NCI-H2029 treated with DMSO at 0.1 percent for 48 hours (cell line): ENCODE measurements around the gene TP53RK.
"Not testable (repeated sequence)": the region's sequence is repeated elsewhere in the genome, so short reads cannot be mapped to it uniquely, and the experiment has no call there.

Source experiments
- DNase-seq: peaks from one replicate; lab custom pipeline; 2025; lab: John Stamatoyannopoulos, UW

Gene TP53RK

GRCh38 chr20:46683011-46683667 lies 6.1 kb downstream of the TP53RK start:
- DNase-seq, result no peak

DNA sequence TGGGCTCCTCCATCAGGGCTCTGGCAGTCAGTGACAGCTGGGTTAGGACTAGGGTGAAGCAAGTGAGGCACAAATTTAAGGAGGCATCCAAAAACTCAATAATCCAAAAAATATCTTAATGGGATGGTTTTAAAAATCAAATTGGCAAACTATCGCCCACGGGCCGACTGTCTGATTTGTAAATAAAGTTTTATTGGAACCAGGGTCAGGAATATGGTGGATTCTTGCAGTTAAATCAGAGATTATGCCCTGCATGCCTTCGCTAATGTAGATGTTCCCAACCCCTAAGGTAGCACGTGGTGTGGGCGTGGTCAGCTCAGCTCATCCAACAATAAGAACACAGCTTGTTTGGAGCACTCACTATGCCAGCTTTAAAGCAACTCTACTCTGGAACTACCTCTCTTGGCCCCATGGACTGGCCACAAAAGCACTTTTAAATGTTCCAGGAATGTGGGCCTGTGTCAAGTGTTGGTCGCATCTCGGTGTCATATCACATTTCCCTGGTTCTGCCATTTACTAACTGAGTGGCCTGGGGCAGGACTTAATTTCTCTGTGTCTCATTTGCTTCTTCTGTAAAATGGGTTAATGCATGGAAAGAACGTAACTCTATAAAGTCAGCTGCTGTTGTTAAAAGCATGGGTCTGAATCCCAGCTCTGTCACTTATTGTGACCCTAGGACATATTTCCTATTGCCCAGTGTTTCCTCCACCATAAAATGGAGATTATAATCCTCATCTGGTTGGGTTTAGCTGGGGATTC lies 7.0 kb downstream of the TP53RK start:
- DNase-seq, result no peak

DNA sequence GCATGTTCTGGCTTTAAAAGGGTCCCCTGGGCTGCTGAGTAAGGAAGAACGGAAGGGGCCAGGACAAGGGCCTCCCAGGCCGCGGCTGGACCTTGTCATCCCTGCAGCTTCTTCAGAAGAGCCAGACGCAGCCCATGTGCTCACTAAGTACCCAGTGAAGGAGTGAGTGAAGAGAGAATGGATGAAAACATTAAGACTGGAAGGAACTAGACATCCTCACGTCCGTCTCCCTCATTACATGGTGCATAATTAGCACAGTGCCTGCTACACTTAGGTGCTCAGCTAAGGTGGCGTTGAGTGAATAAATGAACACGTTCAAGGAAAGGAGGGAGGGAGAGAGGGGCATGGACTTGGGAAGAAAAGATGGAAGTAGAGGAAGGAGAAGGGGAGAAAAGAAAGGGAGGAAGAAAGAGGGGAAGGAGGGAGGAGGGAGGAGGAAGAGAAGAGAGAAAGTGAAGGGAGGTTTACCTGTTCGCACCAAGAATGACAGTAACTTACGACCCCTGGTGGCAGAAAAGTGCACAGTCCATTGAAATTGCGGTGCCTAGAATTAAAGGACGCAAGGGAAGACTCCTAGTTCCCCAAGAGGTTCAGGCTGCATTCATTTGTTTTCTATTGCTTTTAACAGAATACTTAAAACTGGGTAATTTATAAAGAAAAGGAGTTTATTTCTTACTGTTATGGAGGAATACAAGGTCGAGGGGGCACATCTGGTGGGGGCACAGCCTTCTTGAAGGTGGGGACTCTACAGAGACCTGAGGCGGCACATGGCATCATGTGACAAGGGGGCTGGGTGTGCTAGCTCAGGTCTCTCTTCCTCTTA lies 8.0 kb downstream of the TP53RK start:
- peak; percentile 66 for DNase-seq

DNA sequence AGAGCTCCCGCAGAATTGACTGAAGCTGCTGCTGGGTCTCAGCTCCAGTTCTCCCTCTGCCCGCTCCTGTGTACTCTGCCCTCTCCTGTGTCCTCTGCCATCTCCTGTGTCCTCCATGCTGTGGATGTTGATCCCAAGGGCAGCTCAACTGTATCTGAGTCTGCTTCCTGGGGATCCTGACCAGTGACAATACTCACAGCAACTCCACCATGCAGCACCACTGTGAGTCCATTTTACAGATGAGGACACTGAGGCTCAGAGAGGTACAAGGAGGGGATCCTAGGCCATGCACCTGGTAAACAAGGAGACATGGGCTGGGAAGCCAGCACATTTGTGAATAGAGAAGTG lies 8.6 kb downstream of the TP53RK start:
- DNase-seq, result no peak

GRCh38 chr20:46678516-46678915 lies 10.7 kb downstream of the TP53RK start:
- no peak for DNase-seq

- no peak for DNase-seq
Measured at GRCh38 chr20:46677608-46678007, 11.6 kb downstream of the TP53RK start.

- DNase-seq, result not testable (repeated sequence)
Measured at GRCh38 chr20:46676649-46677316, 12.5 kb downstream of the TP53RK start.

- DNase-seq, result no peak
Measured at GRCh38 chr20:46674253-46675083, 14.8 kb downstream of the TP53RK start.

DNA sequence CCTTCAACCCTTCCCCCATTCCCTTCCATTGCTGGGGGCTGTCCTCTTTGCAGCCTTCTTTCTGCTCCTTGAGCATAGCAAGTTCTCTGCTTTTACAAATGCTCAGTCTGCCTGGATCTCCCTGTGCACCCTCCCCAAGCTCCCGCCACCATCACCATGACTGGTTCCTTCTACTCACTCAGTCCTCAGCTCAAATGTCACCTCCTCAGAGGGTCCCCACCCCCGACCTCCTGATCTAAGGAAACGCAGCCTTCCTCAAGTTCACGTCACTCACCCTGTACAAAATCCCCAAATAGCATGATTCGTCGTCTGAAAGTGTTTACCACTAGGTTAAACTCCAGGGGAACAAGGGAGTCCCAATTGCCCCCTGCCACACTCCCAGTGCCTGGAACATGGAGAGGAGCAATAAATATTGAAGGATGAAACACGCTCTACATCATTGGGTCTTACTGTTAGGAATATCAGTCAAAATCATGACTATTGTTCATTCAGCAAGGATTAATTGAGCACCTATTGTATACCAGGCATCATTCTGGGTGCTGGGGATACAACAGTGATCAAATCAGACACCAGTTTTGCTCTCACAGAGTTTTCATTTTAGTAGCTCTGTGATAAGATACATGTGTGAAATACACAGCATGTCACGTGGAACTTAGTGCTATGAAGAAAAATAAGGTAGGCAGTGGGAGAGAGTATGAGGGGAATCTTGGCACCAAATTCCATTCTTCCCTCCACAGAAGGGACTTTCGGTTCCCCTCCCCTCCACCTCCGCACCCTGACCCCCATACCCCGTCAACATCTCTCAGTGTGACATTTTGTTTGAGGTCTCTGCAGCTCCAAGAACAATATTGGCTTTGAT lies 15.6 kb downstream of the TP53RK start:
- no peak for DNase-seq

GRCh38 chr20:46672543-46673148 lies 16.6 kb downstream of the TP53RK start:
- DNase-seq, result no peak

- DNase-seq, result no peak
Measured at GRCh38 chr20:46671866-46672542, 17.2 kb downstream of the TP53RK start.

DNA sequence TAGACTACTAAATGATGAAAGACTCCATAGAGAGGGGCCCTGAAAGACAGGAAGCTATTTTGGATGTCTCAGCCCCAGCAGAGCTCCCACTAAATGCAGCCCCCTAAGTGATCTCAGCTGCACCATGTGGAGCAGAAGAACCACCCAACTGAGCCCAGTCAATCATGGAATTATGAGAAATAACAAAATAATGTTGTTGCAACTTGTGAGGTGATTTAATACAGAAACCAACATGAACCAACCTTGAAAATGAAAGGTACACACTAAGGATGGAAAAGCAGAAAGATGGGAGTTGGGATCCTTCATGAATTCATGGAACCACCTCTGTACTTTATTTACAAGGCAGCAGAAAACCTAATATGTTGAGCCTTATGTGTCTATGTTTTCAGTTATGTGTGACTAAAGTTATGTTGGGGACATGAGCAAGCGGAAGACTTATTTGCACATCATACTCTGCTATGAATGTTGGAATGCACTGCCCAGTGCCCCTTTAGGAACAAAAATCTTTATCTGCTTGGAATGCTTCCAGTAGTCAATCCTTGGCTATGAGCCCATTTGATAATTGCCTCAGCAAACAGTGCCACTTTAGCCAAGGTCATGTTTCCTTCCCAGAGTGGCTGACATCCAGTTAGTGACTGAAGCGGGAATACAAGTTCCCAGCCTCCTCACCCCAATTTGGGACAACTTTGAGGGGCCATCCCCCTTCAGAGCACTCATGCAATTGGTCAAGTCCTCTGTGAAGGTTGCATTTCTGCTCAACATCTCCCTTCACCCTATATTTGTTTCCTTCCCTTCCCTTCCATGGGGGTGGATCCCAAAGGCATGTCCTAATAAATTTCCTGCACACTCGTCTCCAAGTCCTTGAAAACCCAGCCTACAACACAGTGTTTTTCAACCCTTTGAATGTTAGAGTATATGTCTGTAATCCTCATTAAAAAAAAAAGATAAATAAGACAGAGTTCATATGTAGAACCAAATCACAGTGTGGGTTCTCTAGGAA lies 18.4 kb downstream of the TP53RK start:
- peak; percentile 70 for DNase-seq

GRCh38 chr20:46670228-46670584 lies 19.0 kb downstream of the TP53RK start:
- DNase-seq, result no peak

DNA sequence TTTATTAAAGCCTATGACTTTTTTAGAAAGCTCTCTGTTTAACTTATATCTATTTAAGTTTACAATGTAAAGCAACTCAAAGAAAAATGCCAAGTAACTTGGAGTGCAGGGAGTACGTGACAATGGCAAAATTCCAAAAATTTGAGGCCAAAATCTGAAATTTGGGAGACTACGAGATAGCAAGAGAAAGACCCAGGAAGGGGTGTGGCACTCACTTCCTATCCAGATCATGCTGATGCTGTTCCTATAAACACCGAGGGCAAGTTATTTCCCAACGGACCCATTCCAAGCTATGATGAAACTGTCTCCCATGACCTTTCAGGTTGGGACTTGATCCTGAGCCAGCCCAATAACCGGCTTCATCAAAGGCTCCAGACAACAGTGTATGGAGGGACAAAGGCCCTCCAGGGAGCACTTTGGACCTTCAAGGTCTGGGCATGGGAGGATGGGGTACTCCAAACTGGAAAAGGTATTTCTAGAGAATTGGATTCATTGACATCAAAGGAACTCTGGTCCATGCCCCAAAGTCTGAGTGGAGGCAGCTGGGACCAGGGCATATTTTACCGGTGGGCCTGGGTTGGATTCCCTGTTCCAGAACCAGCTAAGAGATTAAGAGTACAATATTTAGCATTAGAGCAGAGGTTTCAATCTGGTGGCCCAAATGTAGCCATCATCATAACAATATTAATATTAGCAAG lies 22.3 kb downstream of the TP53RK start:
- no peak for DNase-seq

- no peak for DNase-seq
Measured at GRCh38 chr20:46666306-46666705, 22.9 kb downstream of the TP53RK start.

GRCh38 chr20:46665602-46666001 lies 23.6 kb downstream of the TP53RK start:
- no peak for DNase-seq

DNA sequence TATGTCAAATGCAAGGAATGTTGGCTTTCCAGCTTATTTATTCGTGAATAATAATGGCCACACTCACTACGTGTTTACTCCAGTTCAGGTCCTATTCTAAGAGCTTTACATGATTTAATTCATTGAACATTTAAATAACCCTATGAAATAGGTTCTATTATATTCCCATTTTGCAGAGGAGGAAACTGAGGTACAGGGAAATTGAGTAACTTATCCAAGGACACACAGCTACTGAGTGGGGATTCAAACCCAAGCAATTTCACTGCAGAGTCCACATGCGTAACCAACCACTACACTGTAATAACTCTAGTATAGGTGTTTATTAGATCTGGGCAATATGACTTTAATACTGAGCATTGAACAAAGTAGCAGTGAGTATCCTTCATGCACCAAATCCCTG lies 25.7 kb downstream of the TP53RK start:
- no peak for DNase-seq

GRCh38 chr20:46661659-46662058 lies 27.6 kb downstream of the TP53RK start:
- no peak for DNase-seq
